DMS 273 (cell line): ENCODE results near the gene CAMSAP2.

ENCODE experiments used
- DNase-seq: peaks from one replicate; lab custom pipeline; 2025; ENCODE audit not compliant: unreplicated experiment; lab: John Stamatoyannopoulos, UW

Gene CAMSAP2, protein sequence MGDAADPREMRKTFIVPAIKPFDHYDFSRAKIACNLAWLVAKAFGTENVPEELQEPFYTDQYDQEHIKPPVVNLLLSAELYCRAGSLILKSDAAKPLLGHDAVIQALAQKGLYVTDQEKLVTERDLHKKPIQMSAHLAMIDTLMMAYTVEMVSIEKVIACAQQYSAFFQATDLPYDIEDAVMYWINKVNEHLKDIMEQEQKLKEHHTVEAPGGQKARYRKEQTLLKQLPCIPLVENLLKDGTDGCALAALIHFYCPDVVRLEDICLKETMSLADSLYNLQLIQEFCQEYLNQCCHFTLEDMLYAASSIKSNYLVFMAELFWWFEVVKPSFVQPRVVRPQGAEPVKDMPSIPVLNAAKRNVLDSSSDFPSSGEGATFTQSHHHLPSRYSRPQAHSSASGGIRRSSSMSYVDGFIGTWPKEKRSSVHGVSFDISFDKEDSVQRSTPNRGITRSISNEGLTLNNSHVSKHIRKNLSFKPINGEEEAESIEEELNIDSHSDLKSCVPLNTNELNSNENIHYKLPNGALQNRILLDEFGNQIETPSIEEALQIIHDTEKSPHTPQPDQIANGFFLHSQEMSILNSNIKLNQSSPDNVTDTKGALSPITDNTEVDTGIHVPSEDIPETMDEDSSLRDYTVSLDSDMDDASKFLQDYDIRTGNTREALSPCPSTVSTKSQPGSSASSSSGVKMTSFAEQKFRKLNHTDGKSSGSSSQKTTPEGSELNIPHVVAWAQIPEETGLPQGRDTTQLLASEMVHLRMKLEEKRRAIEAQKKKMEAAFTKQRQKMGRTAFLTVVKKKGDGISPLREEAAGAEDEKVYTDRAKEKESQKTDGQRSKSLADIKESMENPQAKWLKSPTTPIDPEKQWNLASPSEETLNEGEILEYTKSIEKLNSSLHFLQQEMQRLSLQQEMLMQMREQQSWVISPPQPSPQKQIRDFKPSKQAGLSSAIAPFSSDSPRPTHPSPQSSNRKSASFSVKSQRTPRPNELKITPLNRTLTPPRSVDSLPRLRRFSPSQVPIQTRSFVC (N-terminal part only)

GRCh38 chr1:200738327-200738948 is at the start of gene CAMSAP2:
CAMSAP2 (plus strand) TSS chr1:200738893; CDS start chr1:200739828, 935 bp downstream.
- DNase-seq, result peak; percentile 96

GRCh38 chr1:200692316-200692715 is 46.4 kb upstream of the CAMSAP2 start:
- no peak for DNase-seq

DNA sequence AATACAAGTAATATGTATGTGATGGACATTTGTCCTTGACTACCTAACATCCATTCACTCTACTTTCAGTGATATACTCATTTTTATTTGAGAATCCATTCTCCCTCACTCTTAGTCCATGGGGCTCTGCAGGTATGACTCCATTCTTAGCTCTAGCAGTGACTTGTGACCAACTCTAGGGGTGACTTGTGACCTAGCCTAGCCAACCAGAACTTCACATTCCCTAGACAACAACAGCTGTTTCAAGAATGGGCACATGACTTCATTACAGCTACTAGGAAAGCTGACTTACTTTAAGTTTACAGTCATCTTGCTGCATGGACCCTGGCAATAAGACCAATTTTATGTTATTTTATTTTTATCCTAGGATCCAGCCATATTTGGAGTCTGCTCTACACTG is 45.4 kb upstream of the CAMSAP2 start:
- DNase-seq, result peak; percentile 14

DNA sequence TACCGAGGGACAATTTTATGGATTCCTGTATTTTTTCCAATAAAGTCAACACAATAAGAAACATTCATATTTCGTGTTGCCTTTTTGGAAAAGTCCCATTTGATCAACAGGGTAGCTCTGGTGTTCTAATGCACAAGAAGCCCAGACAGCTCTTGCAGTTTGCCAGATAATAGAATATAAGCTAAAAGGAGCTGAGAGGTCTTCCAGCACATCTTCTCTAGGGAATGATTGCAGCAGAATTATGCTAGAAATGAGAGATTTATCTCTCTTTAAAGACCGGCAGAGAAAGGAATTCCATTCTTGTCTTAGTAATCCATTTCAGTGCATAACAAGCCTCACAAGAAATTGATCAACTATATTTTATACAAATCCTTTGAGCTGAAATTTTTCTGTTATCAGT is 44.0 kb upstream of the CAMSAP2 start:
- DNase-seq, result no peak

- DNase-seq, result no peak
Measured at GRCh38 chr1:200699871-200700270, 38.8 kb upstream of the CAMSAP2 start.

DNA sequence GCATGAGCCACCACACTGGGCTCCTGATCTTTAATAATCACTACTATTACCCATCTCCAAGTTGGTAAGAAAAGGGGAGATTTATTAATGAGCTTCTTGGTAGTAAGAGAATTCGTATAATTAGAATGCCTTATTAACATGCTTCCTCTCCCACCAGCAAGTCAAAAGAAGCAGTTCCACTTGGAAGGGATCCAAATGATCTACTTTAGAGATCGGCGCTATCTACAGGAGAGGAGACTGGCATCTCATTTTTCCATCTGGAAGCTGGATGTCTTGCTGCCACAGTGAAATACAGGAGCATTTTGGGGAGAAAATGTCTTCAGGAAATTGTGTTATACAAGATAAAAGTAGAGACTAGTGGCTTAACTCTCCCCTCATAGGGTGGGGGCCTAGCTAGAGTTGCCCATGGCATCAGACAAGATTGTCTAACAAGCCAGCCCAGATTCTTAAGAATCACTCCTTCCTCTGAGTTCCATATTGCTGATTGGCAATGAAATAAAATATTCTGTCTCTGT is 33.6 kb upstream of the CAMSAP2 start:
- DNase-seq, result peak; percentile 7

DNA sequence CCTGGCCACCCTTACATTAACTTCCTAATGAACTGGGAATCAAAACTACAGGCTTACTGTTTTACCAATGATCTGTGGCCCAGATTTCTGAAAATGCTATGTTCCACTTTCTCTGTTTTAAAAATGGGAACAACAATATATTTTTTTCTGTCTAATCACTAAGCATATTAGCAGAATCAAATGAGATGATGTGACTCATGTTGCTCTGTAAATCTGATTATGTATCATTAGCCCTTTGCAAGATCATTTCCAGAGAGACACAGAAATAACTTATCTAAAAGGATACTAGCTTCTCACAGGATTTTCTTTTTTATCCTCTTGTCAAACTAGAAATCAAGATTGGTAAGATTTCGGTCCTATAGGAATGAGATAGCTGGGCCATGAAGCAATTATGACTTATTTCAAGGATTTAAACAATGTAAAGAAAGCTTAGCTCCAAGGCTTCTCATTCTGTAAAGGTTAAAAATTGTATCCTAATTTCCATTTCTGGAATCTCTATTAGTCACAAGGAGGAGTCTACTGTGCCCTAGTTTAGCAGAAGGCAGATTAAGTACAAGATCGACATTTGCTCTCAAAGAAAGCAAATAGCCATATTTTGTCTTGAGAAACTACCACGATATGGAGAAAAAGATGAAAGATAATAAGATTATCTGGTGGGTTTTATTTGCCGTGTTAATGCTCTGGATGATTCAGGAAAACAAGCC is 32.4 kb upstream of the CAMSAP2 start:
- DNase-seq, result no peak

DNA sequence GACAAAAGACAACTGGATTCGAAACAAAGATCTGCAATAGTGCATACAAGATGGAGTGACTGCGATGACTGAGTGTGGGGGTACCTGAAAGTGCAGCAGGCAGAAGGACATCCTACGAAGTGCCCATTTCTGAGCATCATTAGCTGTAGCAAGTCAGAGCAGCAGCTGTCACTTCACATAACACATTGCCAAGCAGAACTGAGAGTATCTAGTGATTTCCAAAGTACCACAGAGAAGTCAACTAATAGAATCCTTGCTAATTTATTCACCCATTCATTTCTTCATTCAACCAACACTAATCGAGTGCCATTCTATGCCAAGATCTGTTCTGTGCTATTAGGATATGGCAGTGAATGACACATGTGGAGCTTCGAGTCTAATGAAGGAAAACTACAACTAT is 31.6 kb upstream of the CAMSAP2 start:
- no peak for DNase-seq

DNA sequence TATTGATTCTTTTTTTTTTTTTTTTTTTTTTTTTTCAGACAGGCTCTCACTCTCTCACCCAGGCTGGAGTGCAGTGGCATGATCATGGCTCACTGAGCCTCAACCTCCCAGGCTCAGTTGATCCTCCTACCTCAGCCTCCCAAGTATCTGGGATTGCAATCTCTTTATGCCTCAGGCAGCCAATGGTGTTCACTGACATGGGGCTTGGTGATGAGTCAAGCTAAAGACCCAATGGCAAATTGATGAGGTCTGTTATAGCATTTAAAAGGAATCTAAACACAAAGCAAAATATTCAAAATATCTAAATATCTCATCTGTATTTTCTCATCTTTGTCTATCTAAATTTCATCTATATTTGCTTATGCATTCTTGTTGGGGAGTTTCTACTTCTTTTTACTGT is 30.5 kb upstream of the CAMSAP2 start:
- DNase-seq, result no peak

GRCh38 chr1:200708769-200709168 is 29.9 kb upstream of the CAMSAP2 start:
- DNase-seq, result no peak

DNA sequence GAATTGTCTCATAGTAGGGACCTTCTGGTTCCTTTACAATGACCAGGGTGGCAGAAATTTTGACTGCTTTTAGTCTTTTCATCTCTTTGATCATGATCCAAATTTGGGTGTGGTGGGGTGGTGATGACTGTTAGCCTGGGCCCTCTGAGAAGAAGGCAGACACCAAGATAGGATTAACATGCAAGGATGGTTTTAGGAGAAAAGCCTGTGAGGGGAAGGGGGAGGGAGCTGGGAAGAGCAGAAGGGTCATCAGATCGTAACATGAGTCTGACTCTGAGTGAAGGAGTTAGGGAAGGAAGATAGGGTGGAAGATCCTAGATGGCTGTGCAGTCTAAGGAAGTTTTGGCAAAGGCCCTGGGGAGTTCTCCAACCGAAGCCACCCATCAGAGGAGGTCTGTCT is 28.5 kb upstream of the CAMSAP2 start:
- DNase-seq, result no peak

DNA sequence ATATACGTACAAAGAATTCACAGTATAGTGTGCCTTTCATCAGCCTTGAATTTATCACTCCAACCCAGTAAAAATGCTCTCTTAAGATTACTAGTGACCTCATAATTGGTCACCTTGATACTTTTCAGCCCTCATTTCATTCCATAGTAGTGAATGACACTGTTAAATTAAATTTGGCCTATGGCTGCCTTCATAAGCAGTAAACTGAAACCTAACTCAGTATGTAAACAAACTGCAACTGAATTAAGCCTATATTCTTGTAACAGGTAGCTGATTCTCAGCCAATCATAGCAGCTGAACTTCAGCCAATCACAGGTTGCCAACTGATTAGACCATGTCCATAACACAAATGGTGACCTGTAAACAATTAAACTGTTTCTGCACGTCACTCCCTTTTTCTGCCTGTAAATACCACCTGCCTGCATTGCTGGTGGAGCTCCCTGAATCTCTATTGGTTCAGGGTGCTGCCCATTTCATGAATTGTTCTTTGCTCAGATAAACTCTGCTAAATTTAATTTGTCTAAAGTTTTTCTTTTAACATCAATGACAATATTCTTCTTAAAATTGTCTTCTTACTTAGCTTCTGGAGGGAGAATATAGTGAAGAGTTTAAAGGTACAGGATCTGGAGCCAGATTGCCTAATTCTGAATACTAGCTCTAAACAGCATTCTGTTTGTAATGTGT is 24.0 kb upstream of the CAMSAP2 start:
- DNase-seq, result no peak

GRCh38 chr1:200720199-200720598 is 18.5 kb upstream of the CAMSAP2 start:
- DNase-seq, result no peak

DNA sequence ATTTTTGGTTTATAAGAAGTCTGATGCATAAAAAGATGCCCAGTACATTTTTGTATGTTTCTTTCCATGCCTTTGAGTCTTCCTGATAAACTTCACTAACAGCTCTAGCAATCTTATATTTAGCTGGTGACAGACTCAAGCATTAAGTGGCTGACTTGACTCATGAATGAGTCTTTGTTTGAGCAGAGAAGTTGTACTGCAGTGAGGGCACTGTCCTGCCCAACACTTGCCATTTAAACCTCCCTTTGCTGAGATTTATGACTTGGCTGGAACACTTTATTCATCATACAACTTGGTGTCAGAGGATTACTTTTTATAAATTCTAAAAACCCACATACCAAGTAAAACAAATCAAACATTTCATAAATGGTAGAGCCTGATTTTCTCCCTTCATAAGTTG is 14.6 kb upstream of the CAMSAP2 start:
- DNase-seq, result no peak

DNA sequence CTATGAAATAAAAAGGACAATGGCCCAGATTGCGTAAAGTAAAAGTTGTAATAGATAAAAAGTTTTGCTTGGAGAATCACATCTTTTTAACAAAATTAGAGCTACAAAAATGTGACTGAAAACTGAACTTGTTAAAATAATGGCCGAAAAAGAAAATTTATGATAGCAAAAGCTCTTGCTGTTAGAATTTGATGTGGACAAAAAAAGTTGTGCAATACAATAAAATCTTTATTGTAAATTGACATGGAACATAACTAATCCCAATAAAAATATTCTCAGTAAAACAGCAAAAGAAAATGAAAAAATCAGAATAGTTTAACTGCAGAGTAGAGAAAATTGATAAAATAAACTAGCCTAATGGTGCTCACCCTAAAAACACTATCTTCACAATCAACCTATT is 11.4 kb upstream of the CAMSAP2 start:
- DNase-seq, result no peak

DNA sequence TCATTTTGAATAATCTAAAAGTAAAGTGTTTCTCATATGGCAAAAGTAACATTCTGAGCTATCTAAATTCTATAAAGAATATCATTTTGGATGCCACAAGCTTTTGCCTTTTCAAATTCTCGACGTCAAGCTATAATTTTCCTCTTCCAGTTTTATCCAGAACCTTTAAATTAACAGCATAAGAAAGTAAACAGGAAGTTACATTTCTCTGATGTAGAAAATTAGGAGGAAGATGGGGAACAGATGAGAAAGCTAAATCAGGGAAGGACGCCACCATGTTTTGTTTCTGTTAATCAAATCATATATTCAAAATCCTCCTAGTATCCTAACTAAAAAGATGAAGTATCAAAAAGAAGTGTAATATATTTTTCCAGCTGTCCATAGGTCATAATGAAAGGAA is 8.8 kb upstream of the CAMSAP2 start:
- no peak for DNase-seq

DNA sequence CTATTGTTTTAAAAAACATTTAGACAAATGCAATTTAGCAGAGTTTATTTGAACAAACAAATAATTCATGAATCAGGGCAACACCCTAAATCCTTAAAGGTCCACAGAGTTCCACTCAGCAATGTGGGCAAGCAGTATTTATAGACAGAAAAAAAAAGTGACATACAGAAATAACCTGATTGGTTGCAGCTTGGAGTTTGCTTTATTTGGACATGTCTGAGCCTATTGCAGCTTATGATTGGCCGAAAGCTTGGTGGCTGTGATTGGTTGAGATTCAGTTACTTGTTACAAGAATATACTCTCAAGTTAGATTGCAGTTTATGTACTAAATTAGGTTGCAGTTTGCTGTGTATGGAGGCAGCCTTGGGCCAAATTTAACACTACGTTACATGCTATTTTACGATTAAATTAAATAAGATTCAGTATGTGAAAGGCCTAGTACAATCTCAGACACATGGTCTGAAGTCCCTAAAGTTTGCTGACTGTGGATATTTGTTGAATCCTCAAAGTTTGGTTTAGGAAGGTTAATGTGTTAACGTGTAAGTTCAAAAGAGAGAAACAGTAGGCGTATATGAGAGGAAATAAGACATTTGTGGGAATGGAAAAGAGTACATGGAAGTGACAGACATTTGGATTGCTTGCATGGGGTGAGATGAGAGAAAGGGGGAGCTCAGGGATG is 6.9 kb upstream of the CAMSAP2 start:
- DNase-seq, result no peak

GRCh38 chr1:200732438-200732837 is 6.3 kb upstream of the CAMSAP2 start:
- no peak for DNase-seq

- DNase-seq, result no peak
Measured at GRCh38 chr1:200733907-200734306, 4.8 kb upstream of the CAMSAP2 start.
